OCI-LY3 (cell line): ENCODE data around the gene DTX3.

Source experiments
- CTCF ChIP-seq: fragments of 200-600, 300-600 bp; sonication (generic); IDR thresholded peaks from 2 replicates; pipeline ENCODE4 v1.5.1; 2014; ENCODE audit warnings: antibody characterized with exemption, low read length, low read depth
- EZH2phosphoT487 ChIP-seq: fragments of 200-600 bp; shearing (Covaris generic); IDR thresholded peaks from 2 replicates; pipeline ENCODE4 v1.6.1; 2018; ENCODE audit warnings: antibody characterized with exemption, mixed run types, low read depth

- TF ChIP-seq CTCF = no peak
- no peak for TF ChIP-seq EZH2phosphoT487
Observed at GRCh38 chr12:57632073-57632957, 27.7 kb downstream of the DTX3 start.
